H9 (cell line): ENCODE data around the gene YWHAQ. TPM values are rescaled to one million over a fixed set of nuclear protein-coding genes. Genes with fewer than 3 reads are reported as not detected.
"Not testable (repeated sequence)": the region's sequence is repeated elsewhere in the genome, so short reads cannot be mapped to it uniquely, and the experiment has no call there.

Experiments used
- DNase-seq: peaks from one replicate; pipeline ENCODE4 v3.0.0-alpha.2; 2017
- H2AFZ ChIP-seq: one replicate; pipeline ENCODE4 v1.6.1; 2013; ENCODE audit warnings: mild to moderate bottlenecking, low read length, control low read depth, moderate library complexity
- H2AK5ac ChIP-seq: 2 replicates; pipeline ENCODE4 v1.6.1; 2013; ENCODE audit warnings: low read length, control low read depth, mixed read lengths; ENCODE audit not compliant: insufficient read length
- H2BK120ac ChIP-seq: one replicate; pipeline ENCODE4 v1.6.1; 2013; ENCODE audit warnings: low read depth, mild to moderate bottlenecking, low read length, control low read depth, inconsistent platforms; ENCODE audit not compliant: poor library complexity, severe bottlenecking
- H2BK12ac ChIP-seq: 2 replicates; pipeline ENCODE4 v1.6.1; 2013; ENCODE audit warnings: low read length, control low read depth, mixed read lengths, low read depth; ENCODE audit not compliant: insufficient read length
- H2BK15ac ChIP-seq: 2 replicates; pipeline ENCODE4 v1.6.1; 2013; ENCODE audit warnings: low read depth, low read length, control low read depth
- H2BK20ac ChIP-seq: one replicate; pipeline ENCODE4 v1.6.1; 2013; ENCODE audit warnings: low read depth, mild to moderate bottlenecking, low read length, control low read depth, inconsistent platforms; ENCODE audit not compliant: poor library complexity, severe bottlenecking
- H2BK5ac ChIP-seq: 2 replicates; pipeline ENCODE4 v1.6.1; 2013; ENCODE audit warnings: low read length, control low read depth, mixed read lengths; ENCODE audit not compliant: insufficient read length
- H3K14ac ChIP-seq: 2 replicates; pipeline ENCODE4 v1.6.1; 2013; ENCODE audit warnings: low read length, control low read depth; ENCODE audit not compliant: insufficient read depth
- H3K18ac ChIP-seq: 2 replicates; pipeline ENCODE4 v1.6.1; 2013; ENCODE audit warnings: low read depth, mild to moderate bottlenecking, mixed read lengths, low read length, control low read depth; ENCODE audit not compliant: insufficient read length
- H3K23ac ChIP-seq: 2 replicates; pipeline ENCODE4 v1.6.1; 2013; ENCODE audit warnings: low read length, control low read depth, mixed read lengths, low read depth; ENCODE audit not compliant: insufficient read length
- H3K23me2 ChIP-seq: 2 replicates; pipeline ENCODE4 v1.6.1; 2013; ENCODE audit warnings: low read depth, mild to moderate bottlenecking, mixed read lengths, low read length, control low read depth; ENCODE audit not compliant: insufficient read length, poor library complexity, severe bottlenecking
- H3K27ac ChIP-seq: 2 replicates; pipeline ENCODE4 v1.5.1; 2013; ENCODE audit warnings: low read length, control low read depth, mixed read lengths, low read depth; ENCODE audit not compliant: insufficient read length
- H3K27me3 ChIP-seq: 2 replicates; pipeline ENCODE4 v1.6.1; 2013; ENCODE audit warnings: low read length, control low read depth, inconsistent platforms; ENCODE audit not compliant: insufficient read depth
- H3K4ac ChIP-seq: 2 replicates; pipeline ENCODE4 v1.6.1; 2013; ENCODE audit warnings: low read depth, mild to moderate bottlenecking, control low read depth, inconsistent platforms, low read length, moderate library complexity
- H3K4me1 ChIP-seq: 2 replicates; pipeline ENCODE4 v1.6.1; 2013; ENCODE audit warnings: low read length, control low read depth, inconsistent platforms; ENCODE audit not compliant: insufficient read depth
- H3K4me2 ChIP-seq: 2 replicates; pipeline ENCODE4 v1.6.1; 2013; ENCODE audit warnings: low read length, control low read depth, mixed read lengths; ENCODE audit not compliant: insufficient read length, insufficient read depth
- H3K56ac ChIP-seq: 2 replicates; pipeline ENCODE4 v1.6.1; 2013; ENCODE audit warnings: low read depth, mild to moderate bottlenecking, mixed read lengths, low read length, control low read depth; ENCODE audit not compliant: insufficient read length
- H3K79me1 ChIP-seq: 2 replicates; pipeline ENCODE4 v1.6.1; 2013; ENCODE audit warnings: low read depth, mild to moderate bottlenecking, moderate library complexity, low read length, control low read depth, inconsistent platforms; ENCODE audit not compliant: insufficient read depth, poor library complexity, severe bottlenecking
- H3K79me2 ChIP-seq: 2 replicates; pipeline ENCODE4 v1.6.1; 2013; ENCODE audit warnings: low read length, control low read depth, inconsistent platforms; ENCODE audit not compliant: insufficient read depth
- H3K9ac ChIP-seq: 2 replicates; pipeline ENCODE4 v1.6.1; 2013; ENCODE audit warnings: low read length, control low read depth, mixed read lengths; ENCODE audit not compliant: insufficient read length; ENCODE audit errors: extremely low read depth
- H3K9me3 ChIP-seq: one replicate; pipeline ENCODE4 v1.6.1; 2013; ENCODE audit warnings: low read depth, low read length, inconsistent platforms; ENCODE audit not compliant: control insufficient read depth
- H3T11ph ChIP-seq: one replicate; pipeline ENCODE4 v1.6.1; 2013; ENCODE audit warnings: mild to moderate bottlenecking, low read length, control low read depth, inconsistent platforms
- H4K20me1 ChIP-seq: one replicate; pipeline ENCODE4 v1.6.1; 2013; ENCODE audit not compliant: control insufficient read depth, insufficient read length, insufficient read depth
- H4K5ac ChIP-seq: 2 replicates; pipeline ENCODE4 v1.6.1; 2013; ENCODE audit warnings: low read depth, mild to moderate bottlenecking, mixed read lengths, low read length, control low read depth; ENCODE audit not compliant: insufficient read length
- H4K8ac ChIP-seq: replicated peaks from 2 replicates; pipeline ENCODE4 v1.6.1; 2013; ENCODE audit warnings: low read length, control low read depth, mixed read lengths, low read depth; ENCODE audit not compliant: insufficient read length
- H4K91ac ChIP-seq: 2 replicates; pipeline ENCODE4 v1.6.1; 2013; ENCODE audit warnings: low read depth, mild to moderate bottlenecking, moderate library complexity, mixed read lengths, low read length, control low read depth; ENCODE audit not compliant: insufficient read length
- H3K27ac Mint-ChIP-seq, 3 experiments: 2 replicates in 2 of 3; 3 replicates in 1 of 3; pipeline ENCODE4 v1.8.0; 2020 to 2021; ENCODE audit warnings: mixed read lengths in 3 of 3, mild to moderate bottlenecking in 1 of 3, moderate library complexity in 1 of 3
- H3K27me3 Mint-ChIP-seq: 2 replicates; pipeline ENCODE4 v1.8.0; 2021; ENCODE audit warnings: low read depth, mild to moderate bottlenecking, moderate library complexity, mixed read lengths
- H3K36me3 Mint-ChIP-seq, 3 experiments: 2 replicates in 2 of 3; 3 replicates in 1 of 3; pipeline ENCODE4 v1.8.0; 2020 to 2021; ENCODE audit warnings: low read depth in 3 of 3, mixed read lengths in 3 of 3; ENCODE audit not compliant: insufficient read depth in 1 of 3
- H3K4me1 Mint-ChIP-seq, 2 experiments: 2 replicates each; pipeline ENCODE4 v1.8.0; 2020; ENCODE audit warnings: mixed read lengths in 2 of 2
- H3K4me3 Mint-ChIP-seq, 2 experiments: 2 replicates in 1 of 2; 3 replicates in 1 of 2; pipeline ENCODE4 v1.8.0; 2020 to 2021; ENCODE audit warnings: mild to moderate bottlenecking in 2 of 2, mixed read lengths in 2 of 2, moderate library complexity in 1 of 2
- H3K9me3 Mint-ChIP-seq, 2 experiments: 2 replicates in 1 of 2; 3 replicates in 1 of 2; pipeline ENCODE4 v1.8.0; 2020; ENCODE audit warnings: mild to moderate bottlenecking in 2 of 2, mixed read lengths in 2 of 2, moderate library complexity in 1 of 2
- WGBS: extraction: QIAGEN DNeasy Blood & Tissue Kit; methylation state at CpG from one replicate; pipeline ENCODE4 v1.1.7; 2013; ENCODE audit warnings: missing lambda C conversion rate, low lambda C conversion rate, mixed read lengths; ENCODE audit not compliant: insufficient read length; ENCODE audit errors: extremely low coverage; 5-methylcytosine and 5-hydroxymethylcytosine counted together
- total RNA-seq: library from RNA; stranded (reverse); gene quantifications from 2 replicates; pipeline ENCODE4 v1.2.1, GENCODE V29; 2021
- TF ChIP-seq, protein P1 (sequence below): fragments of 200-600 bp; sonication (generic); conservative IDR thresholded peaks from 3 replicates; pipeline ENCODE4 v1.8.0; 2021; ENCODE audit warnings: antibody characterized with exemption, mild to moderate bottlenecking

The YWHAQ gene
- total RNA-seq, 1 experiment from 2014 or later, result 374 TPM

DNA sequence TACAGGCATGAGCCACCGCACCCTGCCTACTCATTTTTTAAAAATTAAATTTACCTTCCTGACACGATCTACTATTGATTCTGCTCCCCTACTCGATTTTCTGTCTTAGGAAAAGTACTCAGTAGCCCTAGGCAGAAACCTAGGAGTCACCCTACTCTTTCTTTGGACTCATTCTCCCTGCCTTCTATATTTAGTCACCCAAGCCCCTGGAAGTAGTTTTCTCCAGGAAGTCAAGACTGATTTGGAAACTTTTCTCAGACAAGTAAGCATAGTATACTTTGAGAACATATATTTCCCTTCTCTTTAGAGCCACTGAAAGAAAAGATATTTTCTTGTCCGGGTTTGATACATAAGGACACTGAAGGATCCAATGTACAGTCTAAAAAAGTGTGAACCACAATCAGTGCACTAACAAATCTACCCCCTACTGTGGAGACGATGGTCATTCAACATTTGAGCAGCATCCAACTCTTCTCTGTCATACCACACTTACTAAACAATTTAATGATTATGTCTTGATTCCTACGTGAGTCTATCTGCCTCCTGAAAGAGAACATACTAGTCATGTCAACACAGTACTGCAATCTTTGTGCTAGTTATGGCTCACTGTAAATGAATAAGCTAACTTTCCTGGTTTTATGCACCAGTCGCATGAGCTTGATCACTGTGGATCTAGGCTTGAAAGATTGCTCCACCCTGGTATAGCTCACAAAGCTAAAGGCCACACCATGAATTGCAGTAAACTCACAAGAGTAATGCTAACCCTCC is 19.8 kb downstream of the YWHAQ start:
- Mint-ChIP-seq H3K36me3 (peaks cover 3 to 11% (median 5%) of the 10 kb centered on the region in 3 experiments; a peak in 5 of 7 replicates), H3K4me1 (peaks cover 56 to 62% of the 10 kb centered on the region in 2 experiments), H3K9me3 (no peaks in the 10 kb centered on the region), H3K27me3 (no peaks in the 10 kb centered on the region), H3K27ac (peak overlapping the region; percentile 20 to 89 (median 29); a peak in 5 of 7 replicates), H3K4me3 (no peak overlapping the region)
- Histone ChIP-seq H2BK5ac (no peak overlapping the region), H2AK5ac (no peak overlapping the region), H2BK120ac (no peak overlapping the region), H3K4me2 (no peak overlapping the region), H4K91ac (no peak overlapping the region), H2AFZ (no peak overlapping the region), H2BK20ac (no peak overlapping the region), H3T11ph (no peak overlapping the region), H4K8ac (no peak overlapping the region), H3K23ac (no peak overlapping the region), H4K5ac (no peak overlapping the region), H3K9ac (no peak overlapping the region), H3K4ac (no peak overlapping the region), H2BK12ac (no peak overlapping the region), H3K14ac (no peak overlapping the region), H3K4me1 (peaks cover 2% of the 10 kb centered on the region; the same call in 1 of the 2 replicates), H3K27me3 (no peaks in the 10 kb centered on the region), H3K23me2 (no peaks in the 10 kb centered on the region), H3K56ac (no peak overlapping the region), H3K9me3 (no peaks in the 10 kb centered on the region), H2BK15ac (no peak overlapping the region), H3K79me1 (peaks cover 3% of the 10 kb centered on the region), H4K20me1 (no peaks in the 10 kb centered on the region), H3K27ac (no peak overlapping the region), H3K18ac (no peak overlapping the region), H3K79me2 (peaks cover 64% of the 10 kb centered on the region; the same call in 1 of the 2 replicates)
- DNase-seq, result no peak
- TF ChIP-seq, protein P1, sequence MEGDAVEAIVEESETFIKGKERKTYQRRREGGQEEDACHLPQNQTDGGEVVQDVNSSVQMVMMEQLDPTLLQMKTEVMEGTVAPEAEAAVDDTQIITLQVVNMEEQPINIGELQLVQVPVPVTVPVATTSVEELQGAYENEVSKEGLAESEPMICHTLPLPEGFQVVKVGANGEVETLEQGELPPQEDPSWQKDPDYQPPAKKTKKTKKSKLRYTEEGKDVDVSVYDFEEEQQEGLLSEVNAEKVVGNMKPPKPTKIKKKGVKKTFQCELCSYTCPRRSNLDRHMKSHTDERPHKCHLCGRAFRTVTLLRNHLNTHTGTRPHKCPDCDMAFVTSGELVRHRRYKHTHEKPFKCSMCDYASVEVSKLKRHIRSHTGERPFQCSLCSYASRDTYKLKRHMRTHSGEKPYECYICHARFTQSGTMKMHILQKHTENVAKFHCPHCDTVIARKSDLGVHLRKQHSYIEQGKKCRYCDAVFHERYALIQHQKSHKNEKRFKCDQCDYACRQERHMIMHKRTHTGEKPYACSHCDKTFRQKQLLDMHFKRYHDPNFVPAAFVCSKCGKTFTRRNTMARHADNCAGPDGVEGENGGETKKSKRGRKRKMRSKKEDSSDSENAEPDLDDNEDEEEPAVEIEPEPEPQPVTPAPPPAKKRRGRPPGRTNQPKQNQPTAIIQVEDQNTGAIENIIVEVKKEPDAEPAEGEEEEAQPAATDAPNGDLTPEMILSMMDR, result no peak
- no CpG with 5 or more reads among the region's 7 CpGs for WGBS

DNA sequence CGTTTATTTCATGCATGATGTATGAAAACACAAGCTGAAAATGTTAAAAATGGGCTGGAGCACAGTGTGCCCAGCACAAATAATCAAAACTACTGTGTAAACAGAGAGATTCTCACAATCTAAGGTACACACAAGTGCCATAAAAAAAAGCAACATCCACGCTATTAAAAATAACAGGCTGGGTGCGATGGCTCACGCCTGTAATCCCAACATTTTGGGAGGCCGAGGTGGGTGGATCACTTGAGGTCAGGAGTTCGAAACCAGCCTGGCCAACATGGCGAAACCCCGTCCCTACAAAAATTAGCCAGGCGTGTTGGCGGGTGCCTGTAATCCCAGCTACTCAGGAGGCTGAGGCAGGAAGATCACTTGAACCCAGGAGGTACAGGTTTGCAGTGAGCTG is 22.3 kb downstream of the YWHAQ start:
- H3K27ac Mint-ChIP-seq, result peak overlapping the region in 2 of 3 experiments; percentile 45 to 50; a peak in 2 of 7 replicates

More for the DNA sequence above, 22.3 kb downstream of the YWHAQ start:
- H3K23ac ChIP-seq, H3K27ac ChIP-seq, H4K91ac ChIP-seq, H3T11ph ChIP-seq, H3K79me1 ChIP-seq, H4K20me1 ChIP-seq, H3K56ac ChIP-seq, H3K4me1 ChIP-seq, H2BK12ac ChIP-seq, H3K23me2 ChIP-seq, H3K4ac ChIP-seq, H2BK20ac ChIP-seq, H3K27me3 Mint-ChIP-seq, H2AFZ ChIP-seq, DNase-seq, H3K4me2 ChIP-seq, H3K18ac ChIP-seq, H3K14ac ChIP-seq, H2BK120ac ChIP-seq, H3K4me3 Mint-ChIP-seq, H3K9ac ChIP-seq, H4K8ac ChIP-seq, H4K5ac ChIP-seq, H3K27me3 ChIP-seq, H2BK5ac ChIP-seq, H3K9me3 Mint-ChIP-seq, H3K9me3 ChIP-seq, H2BK15ac ChIP-seq, H2AK5ac ChIP-seq: not testable (repeated sequence)
- H3K4me1 Mint-ChIP-seq, result peaks cover 46 to 47% of the 10 kb centered on the region in 2 experiments
- H3K79me2 ChIP-seq, result peaks cover 57% of the 10 kb centered on the region; the same call in 1 of the 2 replicates
- no CpG with 5 or more reads among the region's 10 CpGs for WGBS
- peaks cover 8 to 20% (median 13%) of the 10 kb centered on the region in 3 experiments for H3K36me3 Mint-ChIP-seq
